Osteoblast (primary cell): ENCODE measurements around the gene SYN1. TPM values are rescaled to one million over a fixed set of nuclear protein-coding genes. Genes with fewer than 3 reads are reported as not detected.
A peak's percentile ranks its signal among the peaks of the same experiment; 100 is the strongest.

Experiments
- DNase-seq: peaks from one replicate; pipeline ENCODE4 v3.0.0; 2011; ENCODE audit warnings: low spot score, mixed read lengths; ENCODE audit not compliant: insufficient read length; ENCODE audit errors: missing footprints
- H2AFZ ChIP-seq: 2 replicates; pipeline ENCODE4 v1.6.0; 2011; ENCODE audit warnings: mild to moderate bottlenecking, low read length
- H3K27ac ChIP-seq: 2 replicates; pipeline ENCODE4 v1.5.1; 2011; ENCODE audit warnings: mild to moderate bottlenecking, low read depth, low read length, moderate library complexity
- H3K27me3 ChIP-seq: 2 replicates; pipeline ENCODE4 v1.6.0; 2012; ENCODE audit warnings: mild to moderate bottlenecking, control low read depth, inconsistent platforms, low read length, moderate library complexity; ENCODE audit not compliant: insufficient read depth
- H3K36me3 ChIP-seq: 2 replicates; pipeline ENCODE4 v1.5.1; 2011; ENCODE audit warnings: mild to moderate bottlenecking, low read length, control low read depth, moderate library complexity; ENCODE audit not compliant: insufficient read depth
- H3K4me1 ChIP-seq: 2 replicates; pipeline ENCODE4 v1.5.1; 2011; ENCODE audit warnings: mild to moderate bottlenecking, low read length, control low read depth, moderate library complexity; ENCODE audit not compliant: insufficient read depth
- H3K4me2 ChIP-seq: 2 replicates; pipeline ENCODE4 v1.6.0; 2011; ENCODE audit warnings: mild to moderate bottlenecking, low read length; ENCODE audit not compliant: insufficient read depth
- H3K4me3 ChIP-seq: fragments of 200-600 bp; sonication (generic); 3 replicates; pipeline ENCODE4 v1.5.1; 2012; ENCODE audit warnings: mild to moderate bottlenecking, low read length, inconsistent platforms; ENCODE audit not compliant: insufficient read depth
- H3K79me2 ChIP-seq: 2 replicates; pipeline ENCODE4 v1.6.0; 2012; ENCODE audit warnings: mild to moderate bottlenecking, low read length, control low read depth, inconsistent platforms; ENCODE audit not compliant: insufficient read depth
- H3K9me3 ChIP-seq: 2 replicates; pipeline ENCODE4 v1.5.1; 2011; ENCODE audit warnings: low read depth, low read length, control low read depth
- H4K20me1 ChIP-seq: 2 replicates; pipeline ENCODE4 v1.6.0; 2012; ENCODE audit warnings: mild to moderate bottlenecking, low read length, control low read depth; ENCODE audit not compliant: insufficient read depth
- total RNA-seq: library from RNA; depleted of rRNA; stranded (reverse); fragments of >200 nt; gene quantifications from 2 replicates; pipeline ENCODE4 v1.2.3, GENCODE V29; 2012
- TF ChIP-seq, protein P1 (sequence below): IDR thresholded peaks from 2 replicates; pipeline ENCODE4 v1.5.1; 2011; ENCODE audit warnings: mild to moderate bottlenecking, low read depth, low read length, moderate library complexity; ENCODE audit errors: extremely low read depth

SYN1 gene
- total RNA-seq, 1 donor, result under 0.01 TPM

DNA sequence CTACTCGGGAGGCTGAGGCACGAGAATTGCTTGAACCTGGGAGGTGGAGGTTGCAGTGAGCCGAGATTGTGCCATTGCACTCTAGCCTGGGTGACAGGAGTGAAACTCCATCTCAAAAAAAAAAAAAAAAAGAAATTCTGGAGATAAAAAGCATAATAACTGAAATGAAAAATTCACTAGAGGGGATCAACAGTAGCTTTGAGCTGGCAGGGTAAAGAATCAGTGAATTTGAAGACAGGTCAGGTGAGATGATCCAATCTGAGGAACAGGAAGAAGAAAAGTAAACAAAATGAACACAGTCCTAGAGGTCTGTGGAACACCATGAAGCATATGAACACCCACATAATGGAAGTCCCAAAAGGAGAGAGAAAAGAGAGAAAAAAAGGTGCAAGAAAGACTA lies 22.4 kb downstream of the SYN1 start:
- no peak overlapping the region for H2AFZ ChIP-seq
- no peaks in the 10 kb centered on the region for H4K20me1 ChIP-seq
- no peaks in the 10 kb centered on the region for H3K9me3 ChIP-seq
- H3K79me2 ChIP-seq, result no peaks in the 10 kb centered on the region
- no peak overlapping the region for H3K4me3 ChIP-seq
- no peak for DNase-seq
- H3K4me2 ChIP-seq, result no peak overlapping the region
- no peak overlapping the region for H3K27ac ChIP-seq
- TF ChIP-seq, protein P1, sequence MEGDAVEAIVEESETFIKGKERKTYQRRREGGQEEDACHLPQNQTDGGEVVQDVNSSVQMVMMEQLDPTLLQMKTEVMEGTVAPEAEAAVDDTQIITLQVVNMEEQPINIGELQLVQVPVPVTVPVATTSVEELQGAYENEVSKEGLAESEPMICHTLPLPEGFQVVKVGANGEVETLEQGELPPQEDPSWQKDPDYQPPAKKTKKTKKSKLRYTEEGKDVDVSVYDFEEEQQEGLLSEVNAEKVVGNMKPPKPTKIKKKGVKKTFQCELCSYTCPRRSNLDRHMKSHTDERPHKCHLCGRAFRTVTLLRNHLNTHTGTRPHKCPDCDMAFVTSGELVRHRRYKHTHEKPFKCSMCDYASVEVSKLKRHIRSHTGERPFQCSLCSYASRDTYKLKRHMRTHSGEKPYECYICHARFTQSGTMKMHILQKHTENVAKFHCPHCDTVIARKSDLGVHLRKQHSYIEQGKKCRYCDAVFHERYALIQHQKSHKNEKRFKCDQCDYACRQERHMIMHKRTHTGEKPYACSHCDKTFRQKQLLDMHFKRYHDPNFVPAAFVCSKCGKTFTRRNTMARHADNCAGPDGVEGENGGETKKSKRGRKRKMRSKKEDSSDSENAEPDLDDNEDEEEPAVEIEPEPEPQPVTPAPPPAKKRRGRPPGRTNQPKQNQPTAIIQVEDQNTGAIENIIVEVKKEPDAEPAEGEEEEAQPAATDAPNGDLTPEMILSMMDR, result no peak
- peaks cover 12% of the 10 kb centered on the region for H3K4me1 ChIP-seq
- no peaks in the 10 kb centered on the region for H3K36me3 ChIP-seq
- H3K27me3 ChIP-seq, result no peaks in the 10 kb centered on the region

GRCh38 chrX:47596256-47596655 lies 23.4 kb downstream of the SYN1 start:
- H3K27me3 ChIP-seq, result no peaks in the 10 kb centered on the region
- no peaks in the 10 kb centered on the region for H3K79me2 ChIP-seq
- no peak overlapping the region for H2AFZ ChIP-seq
- no peaks in the 10 kb centered on the region for H4K20me1 ChIP-seq
- H3K4me3 ChIP-seq, result no peak overlapping the region
- H3K4me1 ChIP-seq, result peaks cover 12% of the 10 kb centered on the region
- DNase-seq, result no peak
- peak overlapping the region; percentile 62 for H3K4me2 ChIP-seq
- TF ChIP-seq, protein P1, result no peak
- peak overlapping the region; percentile 94 for H3K27ac ChIP-seq
- H3K36me3 ChIP-seq, result no peaks in the 10 kb centered on the region
- no peaks in the 10 kb centered on the region for H3K9me3 ChIP-seq

DNA sequence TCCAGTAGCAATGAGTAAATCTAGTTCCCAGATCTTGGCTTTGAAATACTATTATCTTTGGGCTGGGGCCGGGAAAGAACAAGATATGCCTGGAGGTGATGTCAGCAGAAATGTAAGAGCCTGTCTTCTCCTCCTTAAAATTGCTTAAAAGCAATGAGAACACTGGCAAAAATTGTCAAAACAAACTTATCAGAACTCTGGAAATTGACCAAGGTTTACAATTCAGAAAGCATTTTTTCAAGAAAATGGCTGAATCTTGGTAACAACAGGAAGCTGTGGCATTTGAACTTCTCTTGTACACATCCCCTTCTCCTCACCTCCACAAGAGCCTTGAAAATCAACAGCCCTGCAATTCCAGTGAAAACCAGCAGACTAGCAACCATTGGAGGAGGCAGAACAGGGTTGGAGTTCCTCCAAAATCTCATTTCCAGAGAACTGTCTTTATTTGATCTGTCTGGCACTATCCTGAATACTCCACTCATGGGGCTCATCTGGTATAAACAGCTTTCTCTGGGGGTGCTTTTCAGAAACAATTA lies 23.9 kb downstream of the SYN1 start:
- H3K27ac ChIP-seq, result peak overlapping the region; percentile 94
- no peak for DNase-seq
- H4K20me1 ChIP-seq, result no peaks in the 10 kb centered on the region
- peak overlapping the region; percentile 62 for H3K4me2 ChIP-seq
- no peaks in the 10 kb centered on the region for H3K36me3 ChIP-seq
- H3K9me3 ChIP-seq, result no peaks in the 10 kb centered on the region
- H3K4me1 ChIP-seq, result peaks cover 12% of the 10 kb centered on the region
- peak overlapping the region; percentile 74 for H2AFZ ChIP-seq
- H3K4me3 ChIP-seq, result no peak overlapping the region
- H3K79me2 ChIP-seq, result no peaks in the 10 kb centered on the region
- no peaks in the 10 kb centered on the region for H3K27me3 ChIP-seq
- TF ChIP-seq, protein P1, result no peak

GRCh38 chrX:47593522-47593921 lies 26.1 kb downstream of the SYN1 start:
- no peak overlapping the region for H3K4me2 ChIP-seq
- no peaks in the 10 kb centered on the region for H3K79me2 ChIP-seq
- H3K4me3 ChIP-seq, result no peak overlapping the region
- H3K4me1 ChIP-seq, result peaks cover 12% of the 10 kb centered on the region
- no peak for DNase-seq
- H3K27me3 ChIP-seq, result no peaks in the 10 kb centered on the region
- H3K9me3 ChIP-seq, result no peaks in the 10 kb centered on the region
- H2AFZ ChIP-seq, result no peak overlapping the region
- no peaks in the 10 kb centered on the region for H3K36me3 ChIP-seq
- TF ChIP-seq, protein P1, result no peak
- no peak overlapping the region for H3K27ac ChIP-seq
- no peaks in the 10 kb centered on the region for H4K20me1 ChIP-seq
